Osteocyte (in vitro differentiated cells): ENCODE results near the gene RNF31. TPM values are rescaled to one million over a fixed set of nuclear protein-coding genes. Genes with fewer than 3 reads are reported as not detected.

Experiments
- DNase-seq: peaks from one replicate; pipeline ENCODE4 v3.0.0; 2021; ENCODE audit warnings: mixed read lengths; ENCODE audit not compliant: unreplicated experiment; ENCODE audit errors: extremely low spot score
- H3K27ac Mint-ChIP-seq: one replicate; pipeline ENCODE4 v1.8.0; 2021; ENCODE audit warnings: mild to moderate bottlenecking, mixed read lengths; ENCODE audit not compliant: unreplicated experiment
- H3K27me3 Mint-ChIP-seq: one replicate; pipeline ENCODE4 v1.8.0; 2021; ENCODE audit warnings: mixed read lengths; ENCODE audit not compliant: unreplicated experiment
- H3K36me3 Mint-ChIP-seq: one replicate; pipeline ENCODE4 v1.8.0; 2021; ENCODE audit warnings: mixed read lengths; ENCODE audit not compliant: unreplicated experiment
- H3K4me1 Mint-ChIP-seq: one replicate; pipeline ENCODE4 v1.8.0; 2021; ENCODE audit warnings: mixed read lengths; ENCODE audit not compliant: unreplicated experiment
- H3K4me3 Mint-ChIP-seq: one replicate; pipeline ENCODE4 v1.8.0; 2021; ENCODE audit warnings: mild to moderate bottlenecking, moderate library complexity, mixed read lengths; ENCODE audit not compliant: unreplicated experiment
- H3K9me3 Mint-ChIP-seq: one replicate; pipeline ENCODE4 v1.8.0; 2021; ENCODE audit warnings: mixed read lengths; ENCODE audit not compliant: unreplicated experiment
- CTCF ChIP-seq: fragments of 200-600 bp; sonication (generic); IDR thresholded peaks from 2 replicates; pipeline ENCODE4 v1.5.0; 2021; ENCODE audit warnings: antibody characterized with exemption, mild to moderate bottlenecking, moderate library complexity
- total RNA-seq: library from RNA; stranded (reverse); gene quantifications from 2 replicates; pipeline ENCODE4 v1.2.1, GENCODE V29; 2021

Gene RNF31
- total RNA-seq, 1 donor from 2014 or later, result 65.9 TPM

GRCh38 chr14:24108336-24108874 lies 38.9 kb upstream of the RNF31 start:
- H3K36me3 Mint-ChIP-seq, result peaks cover 11% of the 10 kb centered on the region
- no peaks in the 10 kb centered on the region for H3K27me3 Mint-ChIP-seq
- peak overlapping the region; percentile 42 for H3K27ac Mint-ChIP-seq
- H3K4me3 Mint-ChIP-seq, result no peak overlapping the region
- no peak for DNase-seq
- TF ChIP-seq CTCF, result no peak
- peaks cover 9% of the 10 kb centered on the region for H3K4me1 Mint-ChIP-seq
- no peaks in the 10 kb centered on the region for H3K9me3 Mint-ChIP-seq

DNA sequence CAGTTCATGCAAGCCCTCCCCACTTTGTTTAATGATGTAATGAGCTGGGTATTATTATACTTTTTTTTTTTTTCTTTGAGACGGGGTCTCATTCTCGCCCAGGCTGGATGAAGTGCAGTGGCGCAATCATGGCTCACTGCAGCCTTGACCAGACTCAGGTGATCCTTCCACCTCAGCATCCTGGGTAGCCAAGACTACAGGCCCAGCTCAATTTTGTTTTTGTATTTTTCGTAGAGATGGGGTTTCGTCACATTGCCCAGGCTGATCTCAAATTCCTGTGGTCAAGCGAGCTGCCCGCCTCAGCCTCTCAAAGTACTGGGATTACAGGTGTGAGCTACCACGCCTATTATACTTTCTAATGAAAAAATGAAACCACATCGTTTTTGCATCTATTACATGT lies 37.2 kb upstream of the RNF31 start:
- Mint-ChIP-seq H3K36me3 (no peaks in the 10 kb centered on the region), H3K27ac (no peak overlapping the region), H3K27me3 (no peaks in the 10 kb centered on the region)

GRCh38 chr14:24110523-24110922 lies 36.8 kb upstream of the RNF31 start:
- no peaks in the 10 kb centered on the region for H3K27me3 Mint-ChIP-seq
- H3K9me3 Mint-ChIP-seq, result no peaks in the 10 kb centered on the region
- H3K36me3 Mint-ChIP-seq, result no peaks in the 10 kb centered on the region
- DNase-seq, result no peak
- H3K4me1 Mint-ChIP-seq, result peaks cover 14% of the 10 kb centered on the region
- no peak overlapping the region for H3K4me3 Mint-ChIP-seq
- no peak for TF ChIP-seq CTCF
- no peak overlapping the region for H3K27ac Mint-ChIP-seq

More for the DNA sequence above, 37.2 kb upstream of the RNF31 start:
- DNase-seq, result no peak
- no peak for TF ChIP-seq CTCF
- Mint-ChIP-seq H3K4me3 (no peak overlapping the region), H3K9me3 (no peaks in the 10 kb centered on the region), H3K4me1 (peaks cover 10% of the 10 kb centered on the region)

DNA sequence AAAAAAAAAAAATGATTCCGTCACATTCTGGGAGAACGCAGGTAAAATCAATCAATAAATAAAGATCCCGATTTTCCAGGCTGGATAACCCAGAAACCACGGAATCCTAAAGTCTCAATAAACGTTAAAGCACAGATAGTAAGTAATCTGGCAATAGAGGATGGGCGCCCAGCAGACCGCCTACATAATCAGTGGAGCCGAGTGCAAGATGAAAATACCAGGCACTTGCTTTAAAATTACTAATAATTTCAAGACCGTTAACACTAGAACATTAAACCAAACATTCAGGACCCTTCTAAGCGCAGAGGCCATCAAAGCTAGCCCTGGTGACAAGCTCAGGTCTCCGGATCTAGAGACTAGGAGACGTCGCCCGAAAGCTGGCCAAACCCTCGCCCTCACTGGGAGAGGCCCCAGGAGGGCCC lies 33.9 kb upstream of the RNF31 start:
- TF ChIP-seq CTCF, result no peak
- Mint-ChIP-seq H3K36me3 (peaks cover 3% of the 10 kb centered on the region), H3K4me3 (peak overlapping the region; percentile 95), H3K4me1 (peaks cover 21% of the 10 kb centered on the region), H3K27me3 (no peaks in the 10 kb centered on the region), H3K9me3 (no peaks in the 10 kb centered on the region), H3K27ac (peak overlapping the region; percentile 99)
- no peak for DNase-seq

- H3K4me3 Mint-ChIP-seq, result peak overlapping the region; percentile 95
- peak overlapping the region; percentile 99 for H3K27ac Mint-ChIP-seq
- no peaks in the 10 kb centered on the region for H3K27me3 Mint-ChIP-seq
- no peak for TF ChIP-seq CTCF
- peaks cover 9% of the 10 kb centered on the region for H3K36me3 Mint-ChIP-seq
- H3K9me3 Mint-ChIP-seq, result no peaks in the 10 kb centered on the region
- peak; percentile 89 for DNase-seq
- peaks cover 16% of the 10 kb centered on the region for H3K4me1 Mint-ChIP-seq
These were observed 33.3 kb upstream of the RNF31 start for GRCh38 chr14:24113801-24114531.
